ENCODE measurements around the gene AOC2.
"Not testable (repeated sequence)": the region's sequence is repeated elsewhere in the genome, so short reads cannot be mapped to it uniquely, and the experiment has no call there.

The AOC2 gene

GRCh38 chr17:42832213-42832933 lies 12.0 kb upstream of the AOC2 start:
- no peak for DNase-seq (ENCODE audit: low read depth)

- peak; percentile 87 for DNase-seq (ENCODE audit: low read depth)
Measured at GRCh38 chr17:42832934-42833766, 11.2 kb upstream of the AOC2 start, which contains the start of gene PSME3. Gene PSME3, plus strand, starts transcription at chr17:42833397. Its CDS starts 235 bp downstream, at chr17:42833632.

GRCh38 chr17:42833767-42834422 lies 10.5 kb upstream of the AOC2 start:
- no peak for DNase-seq (ENCODE audit: low read depth)

- DNase-seq (ENCODE audit: low read depth): no peak
Measured at GRCh38 chr17:42835732-42836131, 8.6 kb upstream of the AOC2 start.

- DNase-seq (ENCODE audit: low read depth): no peak
Measured at GRCh38 chr17:42841975-42842685, 2.2 kb upstream of the AOC2 start.

GRCh38 chr17:42843358-42843934 lies 934 bp upstream of the AOC2 start:
- DNase-seq (ENCODE audit: low read depth): peak; percentile 72

- DNase-seq (ENCODE audit: low read depth): no peak
Measured at GRCh38 chr17:42844761-42845555, 578 bp downstream of the AOC2 start.

GRCh38 chr17:42845556-42845917 lies 1.2 kb downstream of the AOC2 start:
- DNase-seq (ENCODE audit: low read depth): no peak

GRCh38 chr17:42845918-42846593 lies 1.7 kb downstream of the AOC2 start:
- DNase-seq (ENCODE audit: low read depth): no peak

GRCh38 chr17:42846594-42847280 lies 2.4 kb downstream of the AOC2 start:
- peak; percentile 30 for DNase-seq (ENCODE audit: low read depth)

GRCh38 chr17:42848093-42848492 lies 3.7 kb downstream of the AOC2 start:
- DNase-seq (ENCODE audit: low read depth): no peak

GRCh38 chr17:42849031-42849430 lies 4.7 kb downstream of the AOC2 start:
- DNase-seq (ENCODE audit: low read depth): no peak

- peak; percentile 30 for DNase-seq (ENCODE audit: low read depth)
Measured at GRCh38 chr17:42849451-42850181, 5.2 kb downstream of the AOC2 start.

- DNase-seq (ENCODE audit: low read depth): no peak
Measured at GRCh38 chr17:42850954-42851353, 6.6 kb downstream of the AOC2 start, which contains the start of gene AOC3. Gene AOC3, plus strand, starts transcription at chr17:42851199. Its CDS starts 145 bp downstream, at chr17:42851344.

GRCh38 chr17:42851371-42852240 lies 7.2 kb downstream of the AOC2 start:
- not testable (repeated sequence) for DNase-seq (ENCODE audit: low read depth)

GRCh38 chr17:42852351-42852750 lies 8.0 kb downstream of the AOC2 start:
- DNase-seq (ENCODE audit: low read depth): no peak

- no peak for DNase-seq (ENCODE audit: low read depth)
Measured at GRCh38 chr17:42853004-42853403, 8.6 kb downstream of the AOC2 start.

- no peak for DNase-seq (ENCODE audit: low read depth)
Measured at GRCh38 chr17:42853597-42853967, 9.2 kb downstream of the AOC2 start.
